ENCODE data around the gene KRTAP12-3.

DNA sequence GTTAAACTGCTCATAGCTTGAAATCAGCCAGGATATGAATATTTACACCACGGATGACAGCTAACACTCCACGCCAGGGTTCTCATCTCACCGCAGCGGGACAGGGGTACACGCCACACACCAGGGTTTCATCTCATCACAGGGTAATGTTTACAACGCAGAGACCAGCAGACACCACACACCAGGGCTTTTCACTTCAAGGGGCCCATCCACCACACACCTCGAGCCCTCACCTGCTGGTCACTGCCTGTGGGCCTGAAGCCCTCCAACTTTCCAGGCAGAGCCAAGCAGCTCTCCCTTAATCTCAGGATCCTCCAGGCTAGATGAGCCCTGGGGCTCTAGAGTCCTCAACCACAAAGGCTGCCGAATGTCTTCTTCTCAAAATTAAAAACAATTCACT, 37.9 kb downstream of the KRTAP12-3 start:
- TF ChIP-seq EZH2 (IDR thresholded peaks at IDR 0.05; ENCODE audit: insufficient read depth, low read length): no peak
- TF ChIP-seq, protein P1, sequence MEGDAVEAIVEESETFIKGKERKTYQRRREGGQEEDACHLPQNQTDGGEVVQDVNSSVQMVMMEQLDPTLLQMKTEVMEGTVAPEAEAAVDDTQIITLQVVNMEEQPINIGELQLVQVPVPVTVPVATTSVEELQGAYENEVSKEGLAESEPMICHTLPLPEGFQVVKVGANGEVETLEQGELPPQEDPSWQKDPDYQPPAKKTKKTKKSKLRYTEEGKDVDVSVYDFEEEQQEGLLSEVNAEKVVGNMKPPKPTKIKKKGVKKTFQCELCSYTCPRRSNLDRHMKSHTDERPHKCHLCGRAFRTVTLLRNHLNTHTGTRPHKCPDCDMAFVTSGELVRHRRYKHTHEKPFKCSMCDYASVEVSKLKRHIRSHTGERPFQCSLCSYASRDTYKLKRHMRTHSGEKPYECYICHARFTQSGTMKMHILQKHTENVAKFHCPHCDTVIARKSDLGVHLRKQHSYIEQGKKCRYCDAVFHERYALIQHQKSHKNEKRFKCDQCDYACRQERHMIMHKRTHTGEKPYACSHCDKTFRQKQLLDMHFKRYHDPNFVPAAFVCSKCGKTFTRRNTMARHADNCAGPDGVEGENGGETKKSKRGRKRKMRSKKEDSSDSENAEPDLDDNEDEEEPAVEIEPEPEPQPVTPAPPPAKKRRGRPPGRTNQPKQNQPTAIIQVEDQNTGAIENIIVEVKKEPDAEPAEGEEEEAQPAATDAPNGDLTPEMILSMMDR (IDR thresholded peaks at IDR 0.05; ENCODE audit: insufficient read depth, low read depth, low read length): no peak

All from astrocyte (in vitro differentiated cells and primary cell).